Kidney epithelial cell (primary cell): ENCODE data around the gene ENTPD5. TPM values are rescaled to one million over a fixed set of nuclear protein-coding genes. Genes with fewer than 3 reads are reported as not detected.

Source experiments
- DNase-seq: peaks from one replicate; pipeline ENCODE4 v3.0.0-alpha.2; 2010; ENCODE audit warnings: low read depth
- H3K27me3 ChIP-seq: 2 replicates; pipeline ENCODE4 v1.6.0; 2011; ENCODE audit warnings: low read length; ENCODE audit not compliant: control insufficient read depth, insufficient read depth
- H3K36me3 ChIP-seq: 2 replicates; pipeline ENCODE4 v1.5.1; 2011; ENCODE audit warnings: low read length; ENCODE audit not compliant: control insufficient read depth, insufficient read depth
- H3K4me3 ChIP-seq: 2 replicates; pipeline ENCODE4 v1.5.1; 2011; ENCODE audit warnings: low read depth, mild to moderate bottlenecking, control low read depth, low read length
- CTCF ChIP-seq: IDR thresholded peaks from 2 replicates; pipeline ENCODE4 v1.5.1; 2011; ENCODE audit warnings: mild to moderate bottlenecking, moderate library complexity, low read length, control low read depth, inconsistent platforms; ENCODE audit not compliant: insufficient read depth, poor library complexity, severe bottlenecking
- total RNA-seq: library from RNA; depleted of rRNA; stranded (reverse); fragments of >200 nt; gene quantifications from 2 replicates; pipeline ENCODE4 v1.2.3, GENCODE V29; 2015

The ENTPD5 gene
- total RNA-seq, 1 donor from 2014 or later = 13.7 TPM

GRCh38 chr14:73961192-73961591 is 57.9 kb downstream of the ENTPD5 start:
- no peak for DNase-seq
- Histone ChIP-seq H3K36me3 (peaks cover 3% of the 10 kb centered on the region), H3K27me3 (no peaks in the 10 kb centered on the region), H3K4me3 (no peak overlapping the region)
- no peak for TF ChIP-seq CTCF

GRCh38 chr14:73958591-73958990 is 60.5 kb downstream of the ENTPD5 start:
- H3K36me3 ChIP-seq = peaks cover 3% of the 10 kb centered on the region
- no peaks in the 10 kb centered on the region for H3K27me3 ChIP-seq
- H3K4me3 ChIP-seq = no peak overlapping the region
- TF ChIP-seq CTCF = no peak
- no peak for DNase-seq

GRCh38 chr14:73955674-73956073 is 63.4 kb downstream of the ENTPD5 start:
- no peak for TF ChIP-seq CTCF
- no peaks in the 10 kb centered on the region for H3K27me3 ChIP-seq
- DNase-seq = no peak
- H3K36me3 ChIP-seq = no peaks in the 10 kb centered on the region
- no peak overlapping the region for H3K4me3 ChIP-seq

- no peak for DNase-seq
- Histone ChIP-seq H3K4me3 (no peak overlapping the region), H3K36me3 (no peaks in the 10 kb centered on the region), H3K27me3 (no peaks in the 10 kb centered on the region)
- no peak for TF ChIP-seq CTCF
These were observed 65.4 kb downstream of the ENTPD5 start for GRCh38 chr14:73953731-73954130.

- H3K27me3 ChIP-seq = no peaks in the 10 kb centered on the region
- TF ChIP-seq CTCF = no peak
- peak within 1 kb of the TSS; percentile 91 for H3K4me3 ChIP-seq
- DNase-seq = peak; percentile 87
- no peaks in the 10 kb centered on the region for H3K36me3 ChIP-seq
These were observed 69.0 kb downstream of the ENTPD5 start, which contains the start of the genes COQ6 and FAM161B for GRCh38 chr14:73949752-73950734. TSS of gene COQ6 (plus strand) at chr14:73950302. CDS start at chr14:73950333, 31 bp downstream. TSS of gene FAM161B (minus strand) at chr14:73950094. CDS start at chr14:73950026, 68 bp downstream.
